Endothelial cell of umbilical vein (primary cell): ENCODE measurements around the gene AP5Z1. TPM values are rescaled to one million over a fixed set of nuclear protein-coding genes. Genes with fewer than 3 reads are reported as not detected.

ENCODE experiments used
- BruUV-seq: library from RNA; stranded (reverse); fragments of 400-500 nt; replicated peaks from 2 replicates; lab custom pipeline; 2021; lab: Mats Ljungman, UMichigan
- CTCF ChIA-PET: fragments of 300-600, 350-600 bp; sonication (Branson Sonifier 250); formaldehyde crosslinking; loops from one replicate; lab custom pipeline; 2021; ENCODE audit warnings: antibody characterized with exemption, inconsistent platforms; lab: Charles Lee
- POLR2A ChIA-PET: fragments of 300-600, 350-600 bp; sonication (Branson Sonifier 250); formaldehyde crosslinking; loops from one replicate; lab custom pipeline; 2021; ENCODE audit warnings: antibody characterized with exemption, inconsistent platforms; lab: Charles Lee
- DNase-seq: peaks from one replicate; pipeline ENCODE4 v3.0.0-alpha.2; 2011; ENCODE audit warnings: low read depth, low spot score
- FAIRE-seq: peaks from 2 replicates; lab custom pipeline; 2011; peaks lifted over from hg19 to GRCh38; lab: Jason Lieb, UNC
- H2AFZ ChIP-seq: 2 replicates; pipeline ENCODE4 v1.6.0; 2012; ENCODE audit warnings: low read depth, low read length, control low read depth, inconsistent platforms
- H3K27ac ChIP-seq: 2 replicates; pipeline ENCODE4 v1.5.1; 2011; ENCODE audit warnings: low read depth, mild to moderate bottlenecking, control low read depth, low read length, moderate library complexity; ENCODE audit not compliant: insufficient read depth
- H3K27me3 ChIP-seq, 2 experiments: 2 replicates each; pipeline versions ENCODE4 v1.6.0 to v1.6.1; 2011; ENCODE audit warnings: low read length in 2 of 2, mixed read lengths in 1 of 2; ENCODE audit not compliant: control insufficient read depth in 2 of 2, insufficient read depth in 2 of 2
- H3K36me3 ChIP-seq, 2 experiments: 2 replicates in 1 of 2; 3 replicates in 1 of 2; pipeline ENCODE4 v1.5.1; 2011; ENCODE audit warnings: low read length in 2 of 2, mild to moderate bottlenecking in 1 of 2, moderate library complexity in 1 of 2; ENCODE audit not compliant: control insufficient read depth in 2 of 2, insufficient read depth in 2 of 2; ENCODE audit errors: extremely low read depth in 1 of 2
- H3K4me1 ChIP-seq: 3 replicates; pipeline ENCODE4 v1.5.1; 2011; ENCODE audit warnings: mild to moderate bottlenecking, low read length; ENCODE audit not compliant: control insufficient read depth, insufficient read depth; ENCODE audit errors: extremely low read depth
- H3K4me2 ChIP-seq: 2 replicates; pipeline ENCODE4 v1.6.1; 2011; ENCODE audit warnings: low read length, control low read depth, mixed read lengths; ENCODE audit not compliant: insufficient read depth
- H3K4me3 ChIP-seq, 3 experiments: fragments of 200-600 bp in 1 of 3; sonication (generic), shearing (Covaris generic) in 1 of 3; replicated peaks in 1 of 3; 2 replicates each; pipeline ENCODE4 v1.5.1; 2011 to 2016; ENCODE audit warnings: control low read depth in 3 of 3, low read length in 3 of 3, mild to moderate bottlenecking in 2 of 3, inconsistent platforms in 1 of 3, low read depth in 1 of 3, moderate library complexity in 1 of 3; ENCODE audit not compliant: insufficient read depth in 1 of 3
- H3K79me2 ChIP-seq: 2 replicates; pipeline ENCODE4 v1.6.0; 2012; ENCODE audit warnings: low read length, inconsistent platforms; ENCODE audit not compliant: control insufficient read depth, insufficient read depth
- H3K9ac ChIP-seq: replicated peaks from 2 replicates; pipeline ENCODE3; 2011; ENCODE audit warnings: low read length, control low read depth; ENCODE audit not compliant: insufficient read depth; ENCODE audit errors: extremely low read depth
- H3K9me1 ChIP-seq: replicated peaks from 3 replicates; pipeline ENCODE4 v1.6.0; 2011; ENCODE audit warnings: mild to moderate bottlenecking, low read length; ENCODE audit not compliant: control insufficient read depth, insufficient read depth; ENCODE audit errors: extremely low read depth
- H3K9me3 ChIP-seq: replicated peaks from 2 replicates; pipeline ENCODE4 v1.5.1; 2012; ENCODE audit warnings: low read length, inconsistent platforms; ENCODE audit not compliant: control insufficient read depth, insufficient read depth
- H4K20me1 ChIP-seq: replicated peaks from 2 replicates; pipeline ENCODE3; 2011; ENCODE audit warnings: mild to moderate bottlenecking, low read length; ENCODE audit not compliant: control insufficient read depth, insufficient read depth; ENCODE audit errors: extremely low read depth
- CTCF ChIP-seq, 2 donors: IDR thresholded peaks; 1 replicate in 1 of 2; 2 replicates in 1 of 2; pipeline ENCODE4 v1.5.1; 2011; ENCODE audit warnings: low read length in 2 of 2, mild to moderate bottlenecking in 2 of 2, moderate library complexity in 2 of 2, control low read depth in 1 of 2, inconsistent platforms in 1 of 2, low read depth in 1 of 2; ENCODE audit not compliant: insufficient read depth in 1 of 2; ENCODE audit errors: extremely low read depth in 1 of 2
- EZH2 ChIP-seq: IDR thresholded peaks from 2 replicates; pipeline ENCODE4 v1.6.1; 2012; ENCODE audit warnings: borderline replicate concordance, low read depth, mild to moderate bottlenecking, moderate library complexity, low read length, inconsistent platforms; ENCODE audit not compliant: severe bottlenecking
- FOS ChIP-seq: IDR thresholded peaks from 2 replicates; pipeline ENCODE4 v1.6.1; 2011; ENCODE audit warnings: mild to moderate bottlenecking, low read length, moderate library complexity, borderline replicate concordance; ENCODE audit not compliant: insufficient read depth
- GATA2 ChIP-seq: IDR thresholded peaks from 2 replicates; pipeline ENCODE4 v1.7.0; 2011; ENCODE audit warnings: low read depth, mild to moderate bottlenecking, moderate library complexity, mixed read lengths, low read length; ENCODE audit not compliant: insufficient read length, insufficient read depth
- JUN ChIP-seq: IDR thresholded peaks from 2 replicates; pipeline ENCODE4 v1.6.1; 2011; ENCODE audit warnings: borderline replicate concordance, low read depth; ENCODE audit not compliant: insufficient read length, insufficient read depth
- MAX ChIP-seq: IDR thresholded peaks from 2 replicates; pipeline ENCODE4 v1.6.1; 2011; ENCODE audit not compliant: insufficient read depth, insufficient read length
- MYC ChIP-seq: IDR thresholded peaks from one replicate; pipeline ENCODE4 v1.6.1; 2011; ENCODE audit warnings: mild to moderate bottlenecking, low read depth, low read length
- POLR2A ChIP-seq: IDR thresholded peaks from 2 replicates; pipeline ENCODE4 v1.6.1; 2012; ENCODE audit warnings: low read depth, mild to moderate bottlenecking, control low read depth, low read length
- POLR2AphosphoS5 ChIP-seq: IDR thresholded peaks from 2 replicates; pipeline ENCODE4 v1.6.1; 2012; ENCODE audit warnings: low read depth, mild to moderate bottlenecking, control low read depth, low read length, moderate library complexity; ENCODE audit not compliant: insufficient read depth
- dilution Hi-C: fragments of 300-500 bp; cut with MboI; formaldehyde crosslinking; loops from one replicate; pipeline ENCODE4 v1.15.0; 2019; ENCODE audit warnings: low sequenced_read_pairs; ENCODE audit not compliant: extremely low pct_ligation_motif_present
- intact Hi-C: fragments of 100-400 bp; cut with micrococcal nuclease; formaldehyde crosslinking; loops from one replicate; pipeline ENCODE4 v1.10.0; 2022
- polyA plus RNA-seq, 4 experiments: library from polyadenylated mRNA; depleted of rRNA in 3 of 4; stranded (reverse) in 3 of 4; unstranded in 1 of 4; fragments of >200 nt; gene quantifications; 2 replicates each; pipeline versions ENCODE4 v1.2.1 to v1.2.3, GENCODE V29; 2011 to 2012; ENCODE audit warnings: missing spikeins in 1 of 4
- total RNA-seq: library from RNA; stranded (reverse); gene quantifications from 2 replicates; pipeline ENCODE4 v1.2.3, GENCODE V29; 2021

AP5Z1 gene
- total and polyA plus RNA-seq, 2 donors (not counting 3 experiments of a cell fraction or from before 2014, with no cell fraction given) = 53.7 to 58.9 TPM

GRCh38 chr7:4787947-4788626 lies 12.7 kb downstream of the AP5Z1 start:
- no peaks in the 10 kb centered on the region for H3K4me1 ChIP-seq
- BruUV-seq = no TSS peak
- no peak overlapping the region for H3K4me3 ChIP-seq
- dilution Hi-C loops = no loop called here
- peaks cover 12 to 50% of the 10 kb centered on the region in 2 experiments for H3K36me3 ChIP-seq
- H3K4me2 ChIP-seq = no peak overlapping the region
- H2AFZ ChIP-seq = no peak overlapping the region
- no peak overlapping the region for H3K27ac ChIP-seq
- POLR2A ChIA-PET = no interaction called here
- H3K9me3 ChIP-seq = no peaks in the 10 kb centered on the region
- no peaks in the 10 kb centered on the region for H3K27me3 ChIP-seq
- no peak for DNase-seq
- intact Hi-C loops = no loop called here
- TF ChIP-seq GATA2 (no peak), POLR2A (no peak), JUN (no peak), FOS (no peak), CTCF (IDR thresholded peaks at IDR 0.05; ENCODE audit: extremely low read depth in 1 of 2, insufficient read depth in 1 of 2, low read depth in 1 of 2, low read length in 2 of 2) (no peak), POLR2AphosphoS5 (no peak), EZH2 (no peak), MYC (no peak), MAX (no peak)
- no peak overlapping the region for H3K9ac ChIP-seq
- no peaks in the 10 kb centered on the region for H3K9me1 ChIP-seq
- no peak for FAIRE-seq
- no peaks in the 10 kb centered on the region for H3K79me2 ChIP-seq
- CTCF ChIA-PET = no interaction called here
- H4K20me1 ChIP-seq = no peaks in the 10 kb centered on the region
